Urinary bladder (tissue), 4 donors: Measurements from ENCODE around the gene CACNG8. TPM values are rescaled to one million over a fixed set of nuclear protein-coding genes. Genes with fewer than 3 reads are reported as not detected.
"Not testable (repeated sequence)": the region's sequence is repeated elsewhere in the genome, so short reads cannot be mapped to it uniquely, and the experiment has no call there.

Source experiments
- DNase-seq: peaks from one replicate; pipeline ENCODE4 v3.0.0-alpha.2; 2015; ENCODE audit errors: extremely low spot score
- H3K27ac ChIP-seq: one replicate; pipeline ENCODE4 v1.5.1; 2013; ENCODE audit warnings: low read depth, mild to moderate bottlenecking, moderate library complexity
- H3K36me3 ChIP-seq: one replicate; pipeline ENCODE4 v1.6.1; 2013; ENCODE audit warnings: mild to moderate bottlenecking, moderate library complexity; ENCODE audit not compliant: insufficient read depth
- H3K4me1 ChIP-seq: one replicate; pipeline ENCODE4 v1.6.1; 2013; ENCODE audit warnings: mild to moderate bottlenecking, moderate library complexity; ENCODE audit not compliant: insufficient read depth
- H3K4me3 ChIP-seq: one replicate; pipeline ENCODE4 v1.5.1; 2013; ENCODE audit warnings: low read depth, low read length
- WGBS: extraction: QIAGEN DNeasy Blood & Tissue Kit; methylation state at CpG from one replicate; pipeline ENCODE4 v1.1.7; 2013; 5-methylcytosine and 5-hydroxymethylcytosine counted together
- polyA plus RNA-seq: library from polyadenylated mRNA; stranded (reverse); fragments of 200-250 nt; gene quantifications from one replicate; pipeline ENCODE4 v1.2.3, GENCODE V29; 2013
- total RNA-seq: library from RNA; depleted of rRNA; stranded (reverse); fragments of >200 nt; gene quantifications from one replicate; pipeline ENCODE4 v1.2.3, GENCODE V29; 2014
- donor health status: healthy with polysubstance abuse.
- donor health status: healthy.

The CACNG8 gene
- total RNA-seq = 0.11 TPM
- 0.08 TPM for polyA plus RNA-seq

- 4% methylated on average over 55 of the region's 55 CpGs for WGBS
- Histone ChIP-seq H3K4me1 (no peaks in the 10 kb centered on the region), H3K27ac (no peak within 1 kb of the TSS), H3K4me3 (no peak within 1 kb of the TSS), H3K36me3 (no peaks in the 10 kb centered on the region)
- DNase-seq = no peak
These were observed at the start of gene CACNG8 for GRCh38 chr19:53962887-53963431. Gene CACNG8, plus strand, starts transcription at chr19:53962937.

GRCh38 chr19:53915000-53915399 lies 47.7 kb upstream of the CACNG8 start:
- WGBS = 62% methylated on average over 8 of the region's 8 CpGs
- Histone ChIP-seq H3K4me3 (no peak overlapping the region), H3K36me3 (no peaks in the 10 kb centered on the region), H3K27ac (no peak overlapping the region), H3K4me1 (no peaks in the 10 kb centered on the region)
- DNase-seq = no peak

GRCh38 chr19:53916004-53916403 lies 46.7 kb upstream of the CACNG8 start:
- Histone ChIP-seq H3K36me3 (no peaks in the 10 kb centered on the region), H3K4me3 (no peak overlapping the region), H3K27ac (no peak overlapping the region), H3K4me1 (no peaks in the 10 kb centered on the region)
- WGBS = 77% methylated on average over 6 of the region's 6 CpGs
- DNase-seq = no peak

GRCh38 chr19:53917356-53917755 lies 45.4 kb upstream of the CACNG8 start:
- Histone ChIP-seq H3K27ac (no peak overlapping the region), H3K36me3 (no peaks in the 10 kb centered on the region), H3K4me3 (no peak overlapping the region), H3K4me1 (no peaks in the 10 kb centered on the region)
- DNase-seq = no peak
- 85% methylated on average over 7 of the region's 7 CpGs for WGBS

- no peak for DNase-seq
- H3K4me1 ChIP-seq = no peaks in the 10 kb centered on the region
- H3K4me3 ChIP-seq = no peak overlapping the region
- H3K36me3 ChIP-seq = no peaks in the 10 kb centered on the region
- WGBS = 25% methylated on average over 7 of the region's 8 CpGs
- no peak overlapping the region for H3K27ac ChIP-seq
These were observed 35.0 kb upstream of the CACNG8 start for GRCh38 chr19:53927739-53928138.

- WGBS = 49% methylated on average over 7 of the region's 7 CpGs
- Histone ChIP-seq H3K4me1 (no peaks in the 10 kb centered on the region), H3K36me3 (no peaks in the 10 kb centered on the region), H3K27ac (no peak overlapping the region), H3K4me3 (no peak overlapping the region)
- DNase-seq = no peak
These were observed 26.7 kb upstream of the CACNG8 start for GRCh38 chr19:53936029-53936428.

GRCh38 chr19:53942001-53942786 lies 20.5 kb upstream of the CACNG8 start:
- Histone ChIP-seq H3K27ac (no peak overlapping the region), H3K4me3 (no peak overlapping the region), H3K36me3 (no peaks in the 10 kb centered on the region), H3K4me1 (no peaks in the 10 kb centered on the region)
- 5% methylated on average over 55 of the region's 55 CpGs for WGBS
- DNase-seq = no peak

- no peak for DNase-seq
- Histone ChIP-seq H3K27ac (no peak overlapping the region), H3K36me3 (no peaks in the 10 kb centered on the region), H3K4me1 (no peaks in the 10 kb centered on the region), H3K4me3 (no peak overlapping the region)
- WGBS = 80% methylated on average over 4 of the region's 4 CpGs
These were observed 18.3 kb upstream of the CACNG8 start for GRCh38 chr19:53944416-53944815.

- 88% methylated on average over 4 of the region's 4 CpGs for WGBS
- Histone ChIP-seq H3K27ac (no peak overlapping the region), H3K4me3 (no peak overlapping the region), H3K36me3 (no peaks in the 10 kb centered on the region), H3K4me1 (no peaks in the 10 kb centered on the region)
- no peak for DNase-seq
These were observed 17.8 kb upstream of the CACNG8 start for GRCh38 chr19:53944933-53945332.

- DNase-seq = no peak
- H3K4me3 ChIP-seq = no peak overlapping the region
- no peaks in the 10 kb centered on the region for H3K36me3 ChIP-seq
- no peaks in the 10 kb centered on the region for H3K4me1 ChIP-seq
- WGBS = 41% methylated on average over 9 of the region's 9 CpGs
- H3K27ac ChIP-seq = no peak overlapping the region
These were observed 17.3 kb upstream of the CACNG8 start for GRCh38 chr19:53945441-53945840.

- no peak overlapping the region for H3K27ac ChIP-seq
- 96% methylated on average over 2 of the region's 2 CpGs for WGBS
- no peaks in the 10 kb centered on the region for H3K36me3 ChIP-seq
- DNase-seq = no peak
- no peaks in the 10 kb centered on the region for H3K4me1 ChIP-seq
- no peak overlapping the region for H3K4me3 ChIP-seq
These were observed 16.7 kb upstream of the CACNG8 start for GRCh38 chr19:53945998-53946397.

- Histone ChIP-seq H3K27ac (no peak overlapping the region), H3K4me1 (no peaks in the 10 kb centered on the region), H3K36me3 (no peaks in the 10 kb centered on the region), H3K4me3 (no peak overlapping the region)
- WGBS = 67% methylated on average over 5 of the region's 5 CpGs
- no peak for DNase-seq
These were observed 15.1 kb upstream of the CACNG8 start for GRCh38 chr19:53947624-53948023.

GRCh38 chr19:53948611-53949010 lies 14.1 kb upstream of the CACNG8 start:
- not testable (repeated sequence) for H3K4me1 ChIP-seq, H3K27ac ChIP-seq, H3K4me3 ChIP-seq, DNase-seq, H3K36me3 ChIP-seq
- 87% methylated on average over 5 of the region's 5 CpGs for WGBS

GRCh38 chr19:53951436-53951835 lies 11.3 kb upstream of the CACNG8 start:
- no peak for DNase-seq
- no peak overlapping the region for H3K27ac ChIP-seq
- H3K36me3 ChIP-seq = no peaks in the 10 kb centered on the region
- WGBS = 53% methylated on average over 11 of the region's 11 CpGs
- H3K4me1 ChIP-seq = no peaks in the 10 kb centered on the region
- no peak overlapping the region for H3K4me3 ChIP-seq
